HG03565 (cell line): ENCODE data around the gene PTGS1.
"Not testable (repeated sequence)": the region's sequence is repeated elsewhere in the genome, so short reads cannot be mapped to it uniquely, and the experiment has no call there.

ENCODE experiments used
- ATAC-seq: cut with Tn5 transposase; IDR thresholded peaks from one replicate; pipeline ENCODE4 v1.9.1; 2021; ENCODE audit warnings: mild to moderate bottlenecking, moderate library complexity; ENCODE audit not compliant: unreplicated experiment

Gene PTGS1

DNA sequence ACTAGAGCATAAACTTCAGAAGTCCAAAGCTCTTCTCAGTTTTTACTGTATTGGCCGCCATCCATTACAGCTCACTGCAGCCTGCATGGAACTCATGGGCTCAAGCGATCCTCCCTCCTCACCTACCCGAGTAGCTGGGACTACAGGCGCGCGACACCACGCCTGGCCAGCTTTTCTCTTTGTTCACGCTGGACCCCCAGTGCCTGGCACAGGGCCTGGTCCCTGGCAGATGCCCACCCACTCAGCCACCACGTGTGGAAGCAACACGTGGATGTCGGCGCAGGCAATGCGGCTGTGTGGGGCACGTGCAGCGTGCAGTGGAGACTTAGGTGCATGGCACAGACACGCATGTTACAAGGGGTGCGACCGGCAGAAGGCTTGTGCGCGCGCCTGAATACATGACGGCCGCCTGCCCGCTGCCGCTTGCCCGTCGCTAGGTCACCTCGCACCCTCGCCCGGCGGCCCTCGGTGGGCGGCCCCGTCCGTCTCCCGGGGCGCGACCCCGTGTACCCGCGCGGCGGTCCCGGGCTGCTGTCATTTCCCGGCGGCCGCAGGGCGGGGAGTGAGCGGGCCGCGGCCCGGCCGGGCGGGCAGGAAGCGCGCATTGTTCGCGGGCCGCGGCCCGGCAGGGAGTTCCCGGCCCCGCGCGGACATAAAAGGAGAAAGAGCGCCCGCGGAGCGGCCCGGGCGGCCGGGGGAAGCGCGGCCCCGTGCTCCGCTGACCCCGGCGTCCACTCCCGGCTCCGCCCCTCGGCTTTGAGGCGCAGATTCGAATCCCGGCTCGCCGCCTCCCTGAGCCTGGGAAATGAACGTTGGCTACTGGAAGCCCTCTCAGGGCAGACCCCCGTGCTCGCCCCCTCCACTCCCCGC lies 24.1 kb upstream of the PTGS1 start:
- ATAC-seq = no peak

DNA sequence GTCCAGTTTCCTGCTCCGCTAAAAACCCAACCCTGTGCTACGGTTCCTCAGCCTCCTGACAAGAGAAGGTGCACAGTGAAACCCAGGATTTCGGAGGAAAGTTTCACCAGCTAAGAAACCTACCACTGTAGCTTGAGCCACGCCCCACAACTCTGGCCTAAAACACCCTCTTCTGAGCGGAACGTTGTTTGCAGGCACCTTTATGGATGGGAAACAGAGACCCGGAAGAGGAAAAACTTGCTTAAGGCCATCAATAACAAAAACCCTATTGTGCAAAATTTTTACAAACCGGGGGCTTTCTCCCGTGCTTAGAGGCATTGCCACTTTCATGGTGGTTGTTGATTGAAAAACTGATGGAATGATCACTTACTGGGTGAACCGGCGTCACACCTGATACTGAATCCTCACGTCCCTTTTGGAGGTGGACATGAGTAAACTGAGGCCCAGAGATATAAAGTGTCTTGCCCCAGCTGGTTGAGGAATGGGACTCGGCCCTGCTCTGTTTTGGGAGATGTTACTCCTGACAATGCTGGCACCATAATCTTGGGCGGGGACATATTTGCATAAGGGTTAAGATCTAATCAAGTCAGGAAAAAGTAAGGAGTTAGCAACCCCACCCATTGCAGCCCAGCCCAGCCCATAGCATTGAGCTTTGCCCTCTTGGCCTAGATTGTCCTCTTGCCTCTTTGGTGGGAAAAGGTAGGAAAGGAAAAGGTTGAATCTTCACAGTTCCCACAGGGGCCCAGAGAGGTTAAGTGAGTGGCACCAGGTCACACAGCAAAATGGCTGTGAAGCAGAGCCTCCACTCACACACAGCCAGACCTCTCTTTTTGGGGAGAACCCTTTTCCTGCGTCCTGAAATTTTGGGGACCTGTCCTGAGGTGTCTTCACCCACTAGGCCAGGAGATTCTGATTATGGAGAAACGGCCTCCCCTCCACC lies 23.2 kb upstream of the PTGS1 start:
- ATAC-seq = no peak

DNA sequence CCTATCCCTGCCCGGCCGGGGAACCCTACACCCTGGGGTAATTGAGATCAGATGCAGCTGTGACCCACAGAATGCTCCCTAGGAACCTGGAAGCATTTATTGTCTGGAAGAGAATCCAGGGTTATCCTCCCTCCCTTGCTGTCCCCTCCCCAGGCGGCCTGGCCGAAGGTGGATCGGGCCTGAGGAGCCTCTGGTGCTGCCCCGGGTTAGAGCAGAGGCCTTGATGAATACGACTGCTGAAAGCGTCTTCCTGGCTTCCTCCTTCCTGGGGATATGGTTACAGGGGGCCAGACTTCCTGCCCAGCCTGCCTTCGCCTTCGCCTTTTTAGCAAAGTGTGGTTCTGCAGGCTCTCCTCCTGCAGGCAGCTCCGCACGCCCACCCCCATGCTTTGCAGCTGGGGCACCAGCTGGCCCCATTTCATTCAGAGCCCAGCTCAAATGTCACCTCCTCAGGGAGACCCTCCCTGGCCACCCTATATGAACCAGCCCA lies 22.5 kb upstream of the PTGS1 start:
- ATAC-seq = no peak

DNA sequence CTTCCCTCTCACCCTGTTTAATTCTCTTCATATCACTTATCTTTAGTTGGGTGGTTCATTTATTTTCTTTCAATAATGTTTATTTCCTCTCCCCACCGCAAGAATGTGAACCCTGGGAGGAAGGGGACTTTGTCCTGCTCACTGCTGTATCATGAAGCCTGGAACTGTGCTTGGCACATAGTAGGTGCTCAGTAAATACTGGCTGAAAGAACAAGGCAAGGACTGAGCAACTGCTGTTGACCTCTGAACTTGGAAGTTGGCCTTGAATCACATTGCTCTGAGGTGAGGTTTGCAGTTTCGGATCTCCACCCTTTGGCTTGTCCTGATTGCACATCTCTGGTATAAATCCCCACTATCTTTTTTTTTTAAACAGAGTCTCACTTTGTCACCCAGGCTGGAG lies 22.0 kb upstream of the PTGS1 start:
- no peak for ATAC-seq

DNA sequence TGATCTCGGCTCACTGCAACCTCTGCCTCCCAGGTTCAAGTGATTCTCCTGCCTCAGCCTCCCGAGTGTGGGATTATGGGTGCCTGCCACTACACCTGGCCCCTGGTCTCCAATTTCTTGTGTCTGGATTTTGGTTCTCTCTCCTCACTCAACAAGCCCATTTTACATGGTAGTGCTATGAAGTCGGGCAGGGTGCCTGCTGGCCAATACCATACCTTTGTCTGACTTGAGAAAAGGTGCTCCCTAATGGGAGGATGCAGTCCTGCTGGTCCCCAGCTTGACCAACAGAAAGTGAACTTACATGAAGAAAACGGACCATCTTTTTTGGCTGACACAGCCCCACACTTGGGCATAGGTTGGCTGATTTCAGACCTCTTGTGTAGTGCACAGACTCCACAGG lies 21.6 kb upstream of the PTGS1 start:
- no peak for ATAC-seq

DNA sequence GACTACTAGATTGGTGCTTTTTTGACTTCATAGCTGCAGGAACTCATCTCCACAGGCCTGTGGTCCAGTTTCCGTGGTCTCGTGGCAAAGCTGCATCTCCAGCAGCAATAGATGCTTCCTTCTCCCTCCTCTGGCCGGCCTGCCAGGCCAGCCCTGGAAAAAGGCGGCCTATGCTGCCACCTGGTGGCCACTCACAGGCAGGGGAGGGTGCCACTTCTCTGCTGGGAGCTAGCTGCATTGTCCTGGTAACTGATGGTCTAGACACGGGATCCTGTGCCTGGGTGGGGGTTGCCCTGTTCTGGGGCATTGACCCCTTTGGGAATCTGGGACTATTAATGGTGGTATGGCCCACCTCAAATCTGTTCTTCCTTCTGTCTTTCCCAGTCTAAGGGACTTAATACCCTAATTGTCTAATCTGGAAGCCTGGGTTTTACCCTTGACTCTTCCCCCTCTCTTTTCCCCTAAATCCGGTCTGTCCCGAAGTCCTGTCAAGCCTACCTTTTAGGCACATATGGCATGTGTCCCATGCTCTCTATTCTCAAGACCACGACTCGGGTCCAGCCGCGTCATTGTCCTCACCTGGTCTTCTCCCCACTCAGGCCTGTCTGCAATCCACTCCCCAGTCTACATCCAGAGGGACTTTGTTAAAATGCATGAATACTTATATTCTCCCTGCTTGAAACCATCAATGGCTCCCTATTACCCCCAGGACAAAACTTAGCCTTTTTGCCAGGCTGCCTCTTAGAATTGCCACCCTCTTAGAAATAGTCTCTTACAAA lies 20.1 kb upstream of the PTGS1 start:
- peak; percentile 84 for ATAC-seq

DNA sequence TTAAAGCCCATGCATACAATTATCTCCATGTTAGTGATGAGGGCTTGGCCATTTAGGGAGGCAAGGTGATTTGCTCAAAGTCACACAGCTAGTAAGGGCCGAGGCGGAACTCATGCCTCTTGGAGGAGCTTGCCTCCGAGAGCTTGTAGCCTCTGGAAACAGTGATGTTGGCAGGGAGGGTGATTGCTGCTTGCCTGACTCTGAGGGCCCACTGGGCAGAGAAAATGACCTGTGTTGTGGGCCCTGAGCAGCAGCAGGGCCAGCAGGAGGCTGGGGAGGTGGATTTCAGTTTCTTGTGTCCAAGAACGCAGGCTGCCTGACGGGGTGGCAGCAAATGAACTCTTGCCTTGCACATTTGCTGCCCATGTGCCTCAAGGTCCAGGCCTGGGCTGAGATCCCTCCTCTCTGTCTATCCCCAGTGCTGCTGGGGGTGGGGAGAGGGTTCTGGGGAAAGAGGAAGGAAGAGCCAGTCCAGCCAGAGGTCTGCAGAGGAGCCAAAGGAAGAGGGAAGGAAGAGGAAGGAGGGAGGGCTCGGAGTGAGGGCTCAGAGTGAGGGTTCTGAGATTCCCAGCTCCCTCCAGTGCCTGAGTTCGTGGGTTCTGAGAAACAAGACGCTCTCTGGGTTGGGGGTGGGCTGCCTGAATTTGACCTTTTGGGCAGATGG lies 16.2 kb upstream of the PTGS1 start:
- no peak for ATAC-seq

DNA sequence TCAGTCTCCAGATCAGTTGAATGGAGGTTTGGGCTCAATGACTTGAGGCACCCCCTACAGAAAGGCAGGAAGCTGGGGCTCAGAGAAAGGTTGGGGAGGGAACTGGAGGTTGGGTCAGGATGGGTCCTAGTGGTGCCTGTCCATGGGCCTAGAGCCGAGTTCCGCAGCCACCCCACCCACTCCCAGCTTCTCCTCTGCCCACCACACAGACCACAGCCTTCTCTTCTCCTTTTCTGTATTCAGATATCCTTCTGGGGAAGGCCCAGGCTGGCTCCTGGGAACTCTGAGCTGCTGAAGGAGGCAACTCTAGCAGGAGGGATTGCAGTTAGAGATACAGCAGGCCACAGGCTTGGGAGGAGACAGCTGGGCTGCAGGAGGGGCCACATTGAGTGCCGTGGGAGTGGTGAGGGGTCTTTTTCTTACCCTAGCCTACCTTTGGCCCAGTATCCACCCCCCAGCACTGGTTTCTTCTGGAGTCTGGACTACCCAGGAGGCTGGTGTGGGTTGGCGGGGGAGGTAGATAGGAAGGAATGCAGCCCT lies 15.4 kb upstream of the PTGS1 start:
- no peak for ATAC-seq

DNA sequence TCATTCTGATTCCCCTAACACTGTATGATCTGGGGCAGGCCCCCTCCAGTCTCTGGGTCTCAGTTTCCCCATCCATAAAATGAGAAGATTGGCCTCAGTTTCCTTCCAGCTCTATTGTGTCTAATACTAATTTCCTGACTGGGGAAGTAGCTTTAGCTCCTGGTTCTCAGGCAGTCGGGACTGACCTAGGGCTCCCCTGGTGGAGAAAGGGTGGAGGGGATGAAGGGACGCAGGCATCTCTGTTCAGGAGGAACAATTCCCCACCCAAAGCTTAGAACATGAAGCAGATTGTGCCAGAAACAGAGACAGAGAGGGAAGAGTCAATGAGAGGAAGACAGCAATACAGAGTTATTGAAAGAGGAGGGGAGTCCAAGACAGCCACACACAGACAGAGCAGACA lies 14.2 kb upstream of the PTGS1 start:
- ATAC-seq = no peak

DNA sequence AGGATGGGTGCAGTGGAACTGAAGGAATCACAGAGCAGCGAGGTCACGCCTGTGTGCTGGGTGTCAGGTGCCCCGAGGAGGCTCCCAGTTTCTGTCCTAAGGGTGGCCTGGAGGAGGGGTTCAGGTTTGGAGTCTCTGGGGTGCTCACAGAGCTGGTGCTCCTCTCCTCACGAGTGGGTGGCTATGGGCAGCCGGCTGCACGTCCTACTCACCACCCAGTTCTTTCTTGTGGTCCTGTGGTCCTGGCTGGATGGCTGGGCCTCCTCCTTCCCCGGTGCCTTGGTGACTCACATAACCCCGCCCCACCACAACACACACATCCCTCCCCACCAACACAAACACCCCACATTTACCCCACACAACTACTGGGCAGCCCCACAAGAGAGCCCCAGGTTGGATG lies 9.9 kb upstream of the PTGS1 start:
- ATAC-seq = no peak

DNA sequence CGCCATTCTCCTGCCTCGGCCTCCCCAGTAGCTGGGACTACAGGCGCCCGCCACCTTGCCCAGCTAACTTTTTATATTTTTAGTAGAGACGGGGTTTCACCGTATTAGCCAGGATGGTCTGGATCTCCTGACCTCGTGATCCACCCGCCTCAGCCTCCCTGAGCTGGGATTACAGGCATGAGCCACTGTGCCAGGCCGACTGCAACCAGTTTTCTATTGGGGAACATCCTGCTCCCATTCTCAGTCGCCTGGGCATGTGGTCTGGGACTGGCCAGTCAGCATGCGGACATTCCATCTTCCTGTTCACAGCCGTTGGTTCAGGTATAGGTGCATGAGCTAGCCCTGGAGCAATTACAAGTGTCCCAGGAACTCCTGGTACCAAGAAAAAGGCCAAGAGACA lies 7.7 kb upstream of the PTGS1 start:
- ATAC-seq = not testable (repeated sequence)

DNA sequence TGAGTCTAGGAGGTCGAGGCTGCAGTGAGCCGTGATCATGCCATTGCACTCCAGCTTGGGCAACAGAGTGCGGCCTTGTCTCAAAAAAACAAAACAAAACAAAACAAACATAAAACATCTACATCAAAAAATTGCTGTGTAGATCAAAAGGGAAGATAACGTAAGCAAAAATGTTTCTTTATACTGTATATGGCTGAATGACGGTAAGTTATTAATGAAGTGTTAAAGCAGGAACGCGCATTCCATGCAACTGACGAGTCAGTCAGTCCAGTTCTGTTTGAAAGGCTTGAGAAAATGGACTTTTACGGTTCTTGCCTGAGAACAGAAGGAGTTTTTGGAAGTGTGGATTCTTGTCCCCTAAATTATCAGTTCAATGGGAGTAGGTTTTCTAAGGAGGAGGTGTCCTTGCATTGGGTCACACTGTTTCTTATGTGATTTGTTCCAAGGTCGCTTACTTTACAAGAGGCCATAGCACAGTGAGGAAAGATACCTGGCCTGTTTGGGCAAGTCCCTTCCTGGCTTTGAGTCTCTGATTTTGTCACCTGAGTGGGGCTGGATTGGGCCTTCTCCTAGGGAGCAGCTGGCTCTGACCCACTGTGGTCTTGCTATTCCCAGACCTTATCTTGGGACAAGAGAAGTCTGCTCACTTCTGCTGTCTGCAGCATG lies 6.6 kb upstream of the PTGS1 start:
- ATAC-seq = no peak

DNA sequence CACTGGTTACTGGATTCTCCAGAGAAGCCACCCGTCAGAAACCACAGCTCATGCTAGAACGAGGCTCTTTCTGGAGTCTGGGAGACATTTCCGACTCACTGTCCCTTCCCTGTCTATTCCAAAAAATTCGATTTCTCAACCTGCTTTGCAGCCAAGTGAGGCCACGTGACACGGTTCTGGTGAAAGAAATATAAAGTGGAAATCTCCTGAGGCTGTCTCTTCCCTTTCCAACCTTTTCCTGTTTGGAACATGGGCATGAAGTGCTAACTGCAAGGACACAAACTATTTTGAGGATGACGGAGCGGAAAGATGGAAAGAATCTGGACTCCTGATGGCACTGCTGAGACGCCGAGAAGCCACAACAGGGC lies 6.1 kb upstream of the PTGS1 start:
- no peak for ATAC-seq

DNA sequence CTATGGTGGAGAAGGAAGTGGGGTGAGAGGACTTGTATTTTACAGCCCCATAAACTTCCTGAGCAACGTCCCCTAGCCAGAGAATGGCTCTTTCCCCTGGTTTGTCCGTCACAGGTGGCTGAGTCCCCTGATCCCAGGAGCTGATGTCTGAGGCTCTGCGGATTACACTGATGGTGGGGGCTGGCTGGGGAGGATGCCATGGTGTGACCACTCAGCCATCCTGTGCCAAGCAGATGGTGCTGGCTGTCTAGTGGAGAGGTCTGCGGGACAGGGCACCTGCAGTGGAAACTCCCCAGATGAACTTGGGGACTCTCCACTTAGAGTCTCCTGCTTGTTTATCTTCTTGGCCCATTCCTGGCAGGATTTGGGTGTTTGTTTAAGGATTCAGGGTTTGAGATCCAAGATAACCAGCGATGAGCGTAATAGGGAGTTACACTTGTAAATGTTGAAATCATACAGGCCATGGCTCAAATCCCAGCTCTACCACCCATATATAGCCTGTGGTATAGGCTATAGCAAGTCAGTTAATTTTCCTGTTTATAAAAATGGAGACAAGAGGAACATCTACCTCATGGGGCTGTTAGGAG lies 4.7 kb upstream of the PTGS1 start:
- ATAC-seq = no peak

DNA sequence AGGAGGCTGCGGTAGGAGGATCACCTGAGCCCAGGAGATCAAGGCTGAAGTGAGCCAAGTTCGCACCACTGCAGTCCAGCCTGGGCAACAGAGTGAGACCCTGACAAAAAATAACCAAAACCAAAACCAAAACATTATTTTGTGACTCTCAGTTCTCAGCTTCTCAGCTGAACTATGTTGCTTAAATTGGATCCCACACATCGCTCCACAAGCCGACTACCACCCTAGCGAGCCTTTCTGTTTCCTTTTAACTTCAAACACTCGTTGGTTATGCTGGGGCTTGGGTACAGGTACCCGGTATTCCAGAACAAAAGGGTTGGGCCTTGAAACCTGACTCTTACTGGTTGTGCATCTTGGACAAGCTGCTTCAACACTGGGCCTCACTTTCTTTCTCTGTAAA lies 3.8 kb upstream of the PTGS1 start:
- no peak for ATAC-seq

DNA sequence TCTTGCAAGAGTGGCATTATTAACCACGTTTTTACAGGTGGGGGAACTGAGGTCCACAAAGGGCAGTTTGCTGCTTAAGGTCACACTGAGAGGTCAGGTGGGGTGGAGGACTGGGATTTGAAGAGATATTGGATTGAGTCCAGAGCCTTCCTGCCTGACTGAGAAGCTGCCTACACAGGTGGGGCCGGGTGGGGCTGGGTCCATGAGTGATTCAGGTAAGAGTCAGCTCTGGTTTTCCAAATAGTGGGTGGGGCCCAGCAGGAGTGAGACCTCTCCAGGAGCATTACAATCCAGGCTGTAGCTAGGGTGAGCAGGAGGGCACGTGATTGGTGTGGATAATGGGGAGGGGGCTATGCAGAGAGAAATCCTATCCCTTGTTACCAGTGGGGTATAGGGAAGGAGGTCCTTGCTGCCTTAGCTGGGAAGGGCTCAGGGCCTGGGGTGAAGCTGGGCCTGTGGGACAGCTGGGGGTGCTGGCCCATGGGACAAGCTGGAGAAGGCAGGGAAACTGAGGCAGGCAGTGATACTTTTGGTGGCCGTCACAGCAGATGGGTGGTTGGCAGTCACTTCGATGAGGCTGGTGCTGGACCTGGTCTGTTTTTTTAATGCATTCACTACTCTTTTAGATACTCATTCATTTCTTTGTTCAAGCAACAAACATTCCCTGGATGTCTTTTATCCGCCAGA lies 2.9 kb upstream of the PTGS1 start:
- ATAC-seq = no peak

DNA sequence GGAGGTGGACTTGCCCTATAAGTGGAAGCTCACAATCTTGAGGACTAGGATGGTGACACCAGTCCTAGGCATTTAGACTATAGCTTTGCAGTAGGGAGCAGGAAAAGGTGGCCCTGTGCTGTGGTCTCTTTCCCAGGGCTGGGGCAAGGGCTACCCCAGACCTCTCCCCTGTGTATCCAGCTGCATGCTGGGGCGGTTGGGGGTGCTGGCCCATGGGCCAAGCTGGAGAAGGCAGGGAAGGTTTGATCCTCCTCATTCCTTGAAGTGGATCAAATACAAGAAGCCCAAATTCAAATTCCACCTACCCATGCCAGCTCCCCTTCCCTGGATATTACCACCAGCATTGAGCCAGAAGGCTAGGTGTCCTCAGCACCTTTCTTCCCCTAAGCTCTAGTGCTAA lies 2.2 kb upstream of the PTGS1 start:
- ATAC-seq = no peak

DNA sequence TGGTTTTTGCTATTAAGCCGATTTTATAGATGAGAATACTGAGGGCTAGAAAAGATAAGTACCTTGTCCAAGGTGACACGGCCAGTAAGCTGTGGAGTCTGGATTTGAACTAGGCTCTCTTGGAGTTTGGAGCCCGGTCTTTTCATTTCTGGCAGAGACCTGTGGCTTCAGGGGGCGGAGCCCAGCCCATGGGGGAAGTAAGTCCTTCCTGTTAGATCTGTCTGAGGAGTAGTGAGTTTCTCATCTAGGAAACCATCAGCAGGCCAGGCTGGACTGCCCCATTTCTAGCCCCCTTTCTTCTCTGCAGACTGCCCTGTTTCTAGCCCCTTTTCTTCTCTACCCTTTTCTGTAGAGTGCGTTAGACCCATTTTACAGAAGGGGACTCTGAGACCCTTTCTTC lies 521 bp upstream of the PTGS1 start:
- ATAC-seq = no peak

DNA sequence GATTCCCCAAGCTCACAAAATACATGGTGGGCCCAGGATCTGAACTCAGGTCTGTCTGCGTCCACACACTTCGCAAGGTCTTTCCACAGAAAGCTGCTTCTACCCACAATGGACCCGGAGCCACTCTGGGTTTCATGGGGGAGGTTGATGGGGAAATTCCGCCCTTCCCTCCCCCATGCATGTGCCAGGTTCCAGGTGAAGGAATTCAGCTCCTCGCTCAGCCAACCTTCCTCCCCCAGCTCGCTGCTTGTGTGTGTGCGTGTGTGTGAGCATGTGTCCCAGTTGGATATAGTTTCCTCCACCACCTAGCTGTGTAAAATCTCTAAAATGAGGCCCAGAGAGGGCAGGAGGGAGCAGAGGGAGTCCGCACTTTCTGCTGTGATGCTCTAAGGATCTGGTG lies 1.0 kb downstream of the PTGS1 start:
- ATAC-seq = no peak
